K562 (cell line): ENCODE measurements around the gene DNAJB13. TPM values are rescaled to one million over a fixed set of nuclear protein-coding genes. Genes with fewer than 3 reads are reported as not detected.

Experiments used
- ATAC-seq: fragments of 200-7000 bp; cut with Tn5 transposase; 3 replicates; pipeline ENCODE4 v1.9.1; 2020; ENCODE audit warnings: moderate library complexity
- BruUV-seq: library from RNA; stranded (reverse); fragments of 400-500 nt; replicated peaks from 2 replicates; lab custom pipeline; 2021; lab: Mats Ljungman, UMichigan
- CTCF ChIA-PET: fragments of 300-600 bp; formaldehyde crosslinking; extraction: SDS; loops from one replicate; lab custom pipeline; 2021; ENCODE audit warnings: low intra/inter-chr PET ratio; lab: Yijun Ruan, JAX
- POLR2A ChIA-PET: fragments of 300-600, 350-650 bp; sonication (Branson Sonifier 250); formaldehyde crosslinking; extraction: SDS; loops from one replicate; lab custom pipeline; 2021; ENCODE audit warnings: antibody characterized with exemption, inconsistent platforms; lab: Yijun Ruan, JAX
- DNase-seq, 4 experiments: peaks; one replicate each; pipeline versions ENCODE4 v3.0.0 to v3.0.0-alpha.2; 2011 to 2018; ENCODE audit warnings: low spot score in 3 of 4, mixed read lengths in 3 of 4; ENCODE audit errors: extremely low read depth in 1 of 4
- FAIRE-seq: peaks from 2 replicates; lab custom pipeline; 2011; peaks lifted over from hg19 to GRCh38; lab: Jason Lieb, UNC
- H2AFZ ChIP-seq: 2 replicates; pipeline ENCODE4 v1.6.0; 2011; ENCODE audit warnings: low read depth, low read length, control low read depth, inconsistent platforms
- H3K27ac ChIP-seq: fragments of 200-600 bp; 3 replicates; pipeline ENCODE4 v1.8.0; 2011; ENCODE audit warnings: low read depth, mild to moderate bottlenecking, control low read depth, inconsistent platforms, low read length, moderate library complexity, mixed read lengths; ENCODE audit errors: extremely low read depth
- H3K27me3 ChIP-seq, 2 experiments: fragments of 300-600 bp in 1 of 2; 2 replicates in 1 of 2; 3 replicates in 1 of 2; pipeline versions ENCODE4 v1.6.0 to v1.8.0; 2011; ENCODE audit warnings: inconsistent platforms in 2 of 2, low read length in 2 of 2, mild to moderate bottlenecking in 1 of 2, mixed read lengths in 1 of 2, moderate library complexity in 1 of 2; ENCODE audit not compliant: control insufficient read depth in 2 of 2, insufficient read depth in 2 of 2
- H3K36me3 ChIP-seq: fragments of 300-600 bp; 3 replicates; pipeline ENCODE4 v1.8.0; 2011; ENCODE audit warnings: mild to moderate bottlenecking, low read length, inconsistent platforms; ENCODE audit not compliant: control insufficient read depth, insufficient read depth
- H3K4me1 ChIP-seq, 2 experiments: fragments of 200-600 bp in 1 of 2; replicated peaks in 1 of 2; 2 replicates in 1 of 2; 3 replicates in 1 of 2; pipeline versions ENCODE4 v1.5.1 to v1.8.0; 2011; ENCODE audit warnings: inconsistent platforms in 2 of 2, low read length in 2 of 2, mild to moderate bottlenecking in 1 of 2, mixed read lengths in 1 of 2, moderate library complexity in 1 of 2; ENCODE audit not compliant: control insufficient read depth in 2 of 2, insufficient read depth in 2 of 2
- H3K4me2 ChIP-seq: 2 replicates; pipeline ENCODE4 v1.6.1; 2011; ENCODE audit warnings: low read length, control low read depth, inconsistent platforms, mixed read lengths; ENCODE audit not compliant: insufficient read depth
- H3K4me3 ChIP-seq: fragments of 200-600 bp; sonication (generic), shearing (Covaris generic); 2 replicates; pipeline ENCODE4 v1.5.1; 2016; ENCODE audit warnings: control low read depth, inconsistent platforms
- H3K79me2 ChIP-seq: fragments of 200-600 bp; 3 replicates; pipeline ENCODE4 v1.8.0; 2011; ENCODE audit warnings: low read length, inconsistent platforms; ENCODE audit not compliant: control insufficient read depth, insufficient read depth
- H3K9ac ChIP-seq, 2 experiments: 2 replicates each; pipeline versions ENCODE4 v1.6.0 to v1.6.1; 2011; ENCODE audit warnings: low read depth in 2 of 2, low read length in 2 of 2, control low read depth in 1 of 2, inconsistent platforms in 1 of 2, mild to moderate bottlenecking in 1 of 2, mixed read lengths in 1 of 2; ENCODE audit not compliant: insufficient read depth in 1 of 2
- H3K9me1 ChIP-seq: one replicate; pipeline ENCODE4 v1.6.0; 2011; ENCODE audit warnings: inconsistent platforms, mild to moderate bottlenecking, low read length, moderate library complexity; ENCODE audit not compliant: control insufficient read depth, insufficient read depth
- H3K9me3 ChIP-seq: replicated peaks from 2 replicates; pipeline ENCODE4 v1.5.1; 2011; ENCODE audit warnings: low read depth, low read length, inconsistent platforms; ENCODE audit not compliant: control insufficient read depth, insufficient read depth
- H4K20me1 ChIP-seq: replicated peaks from 2 replicates; pipeline ENCODE4 v1.6.1; 2011; ENCODE audit warnings: low read length, inconsistent platforms, mixed read lengths; ENCODE audit not compliant: control insufficient read depth, insufficient read depth
- ARID3B ChIP-seq: fragments of 250-450 bp; sonication (Bioruptor Pico); IDR thresholded peaks from 2 replicates; pipeline ENCODE4 v1.4.0; 2020; ENCODE audit warnings: borderline replicate concordance
- BCLAF1 ChIP-seq, 2 experiments: fragments of 450-650 bp in 1 of 2; IDR thresholded peaks; 2 replicates each; pipeline ENCODE4 v1.6.1; 2011 to 2017; ENCODE audit warnings: low read depth in 2 of 2, antibody characterized with exemption in 1 of 2, borderline replicate concordance in 1 of 2, low read length in 1 of 2, mild to moderate bottlenecking in 1 of 2, mixed read lengths in 1 of 2; ENCODE audit not compliant: control insufficient read depth in 1 of 2
- ELK3 ChIP-seq: fragments of 450-650 bp; formaldehyde crosslinking; IDR thresholded peaks from 2 replicates; pipeline ENCODE4 v1.4.0; 2020; ENCODE audit warnings: mild to moderate bottlenecking
- KDM2B ChIP-seq: fragments of 250-450 bp; sonication (Bioruptor Pico); IDR thresholded peaks from 2 replicates; pipeline ENCODE4 v1.8.0; 2021; ENCODE audit warnings: mild to moderate bottlenecking, moderate library complexity
- SMARCB1 ChIP-seq: IDR thresholded peaks from 2 replicates; pipeline ENCODE4 v1.6.1; 2011; ENCODE audit warnings: improper control_type of control experiment, low read depth; ENCODE audit not compliant: insufficient read length
- ZNF561 ChIP-seq: fragments of 450-650 bp; formaldehyde crosslinking; conservative IDR thresholded peaks from 2 replicates; pipeline ENCODE4 v1.4.0; 2020; ENCODE audit warnings: mild to moderate bottlenecking, moderate library complexity
- WGBS: fragments of 100-300 bp; shearing (Covaris generic); methylation state at CpG from one replicate; pipeline ENCODE4 v1.1.6; 2016; ENCODE audit warnings: low coverage, mixed read lengths; ENCODE audit not compliant: insufficient coverage; ENCODE audit errors: missing lambda C conversion rate; 5-methylcytosine and 5-hydroxymethylcytosine counted together
- in situ Hi-C: fragments of 300-500 bp; cut with MboI; formaldehyde crosslinking; loops from 4 replicates; pipeline ENCODE4 v1.15.0; 2018; ENCODE audit warnings: inconsistent platforms, mixed read lengths
- intact Hi-C: fragments of 100-400 bp; cut with micrococcal nuclease; formaldehyde crosslinking; loops from 2 replicates; pipeline ENCODE4 v1.14.2; 2022
- polyA plus RNA-seq, 8 experiments: library from polyadenylated mRNA; depleted of rRNA in 4 of 8; stranded (reverse) in 5 of 8; unstranded in 3 of 8; fragments of >200 nt; fragmentation: Nextera tagmentation in 2 of 8; fragmentation: Illumina TruSeq in 1 of 8; extraction: Ambion mirVana in 2 of 8; extraction: Trizol in 1 of 8; gene quantifications; 2 replicates each; pipeline versions ENCODE4 v1.2.1 to v1.2.3, GENCODE V29; 2011 to 2014; ENCODE audit warnings: inconsistent platforms in 1 of 8, missing spikeins in 1 of 8
- total RNA-seq, 7 experiments: library from RNA; depleted of rRNA in 6 of 7; stranded (reverse); fragments of >200 nt in 6 of 7; fragmentation: Illumina TruSeq in 2 of 7; extraction: Trizol in 2 of 7; gene quantifications; 2 replicates each; pipeline versions ENCODE4 v1.2.1 to v1.2.3, GENCODE V29; 2011 to 2021; ENCODE audit warnings: low replicate concordance in 1 of 7

Gene DNAJB13
- total and polyA plus RNA-seq, 9 of the 15 experiments (the other 6 are each of a cell fraction or from before 2014, with no cell fraction given): 0.14 TPM; not detected in 8

DNA sequence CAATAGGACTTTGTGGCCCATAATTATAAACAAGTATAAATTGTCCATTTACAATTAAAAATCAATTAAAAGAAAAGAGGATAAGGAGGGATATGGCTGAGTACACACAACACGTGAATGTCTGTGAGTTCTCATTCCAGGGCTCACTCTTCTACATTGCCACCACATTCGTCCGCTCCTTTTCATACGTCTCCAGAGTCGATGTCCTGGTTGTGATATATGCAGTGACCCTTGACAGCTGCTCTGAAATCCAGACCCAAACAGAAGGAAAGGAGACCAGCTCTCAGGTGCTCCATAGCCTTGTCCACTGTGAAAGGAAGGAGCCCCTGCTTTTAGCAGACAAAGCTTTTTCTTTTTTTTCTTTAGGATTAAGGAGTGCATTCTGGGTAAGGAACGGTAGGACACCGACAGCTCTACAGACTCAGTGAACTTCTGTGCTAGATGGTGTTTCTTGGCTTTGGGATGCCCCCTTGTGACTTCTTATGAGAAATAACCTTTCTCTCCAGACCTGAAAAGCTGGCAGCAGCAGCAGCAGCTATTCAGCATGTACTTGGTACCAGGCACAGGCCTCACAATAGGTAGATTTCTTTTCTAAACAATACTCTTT lies 19.7 kb upstream of the DNAJB13 start (continued):
- TF ChIP-seq ELK3 (CRISPR knock-in tag) (no peak), ZNF561 (CRISPR knock-in tag) (no peak)
- TF ChIP-seq, all 486 proteins: peak for 10

DNA sequence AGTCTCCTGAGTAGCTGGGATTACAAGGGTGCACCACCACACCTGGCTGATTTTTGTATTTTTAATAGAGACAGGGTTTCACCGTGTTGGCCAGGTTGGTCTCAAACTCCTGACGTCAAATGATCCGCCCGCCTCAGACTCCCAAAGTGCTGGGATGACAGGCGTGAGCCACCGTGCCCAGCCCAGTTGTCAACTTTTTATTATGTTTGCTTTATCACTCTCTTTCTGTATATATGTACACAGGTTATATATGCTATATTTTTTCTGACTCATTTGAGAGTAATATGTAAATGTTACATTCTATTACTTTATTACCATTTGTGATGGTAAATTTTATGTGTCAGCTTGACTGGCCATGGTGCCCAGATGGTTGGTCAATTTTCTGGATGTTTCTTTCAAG lies 18.9 kb upstream of the DNAJB13 start:
- ChIA-PET POLR2A (interaction anchor here (0.7 to 1.2 kb wide), 4 partner anchors 10 to 306 kb away, joined by 3 to 5 read pairs (median 4); no protein-coding TSS in a partner anchor), CTCF (interaction anchor here (0.6 to 3.5 kb wide), 4 partner anchors 306 to 527 kb away, joined by 3 to 22 read pairs (median 4); no protein-coding TSS in a partner anchor)
- no peak overlapping the region for H3K27ac ChIP-seq
- 90% methylated on average over 6 of the region's 6 CpGs for WGBS
- intact Hi-C loops: loop anchor here (1.0 to 10.0 kb wide), 4 partner anchors 147 to 580 kb away; partner anchors contain the start of gene MRPL48
- DNase-seq (no peak), ATAC-seq (no peak), FAIRE-seq (no peak)
- H3K9ac ChIP-seq: no peak overlapping the region
- no peaks in the 10 kb centered on the region for H3K9me3 ChIP-seq
- H3K27me3 ChIP-seq: no peaks in the 10 kb centered on the region
- no peak overlapping the region for H3K4me3 ChIP-seq
- peaks cover 34% of the 10 kb centered on the region for H3K36me3 ChIP-seq
- no peak overlapping the region for H3K4me2 ChIP-seq
- no peak for TF ChIP-seq SMARCB1
- TF ChIP-seq BCLAF1 (IDR thresholded peaks at IDR 0.05; ENCODE audit: borderline replicate concordance in 1 of 2, control insufficient read depth in 1 of 2, low read depth in 2 of 2, low read length in 1 of 2): no peak
- no peak for TF ChIP-seq KDM2B (CRISPR knock-in tag)
- TF ChIP-seq ARID3B (CRISPR knock-in tag): no peak
- no peaks in the 10 kb centered on the region for H3K4me1 ChIP-seq
- H3K79me2 ChIP-seq: no peaks in the 10 kb centered on the region
- no peaks in the 10 kb centered on the region for H3K9me1 ChIP-seq
- in situ Hi-C loops: no loop called here
- H4K20me1 ChIP-seq: no peaks in the 10 kb centered on the region
- no TSS peak for BruUV-seq
- no peak overlapping the region for H2AFZ ChIP-seq
